Gastroesophageal sphincter (tissue), 4 donors: ENCODE results near the gene ACOX1. TPM values are rescaled to one million over a fixed set of nuclear protein-coding genes. Genes with fewer than 3 reads are reported as not detected.

ENCODE experiments used
- ATAC-seq: fragments of 150-250 bp; one replicate; pipeline ENCODE4 v1.9.1; 2016; ENCODE audit warnings: mild to moderate bottlenecking, moderate library complexity
- H3K27ac ChIP-seq, 4 donors: fragments of 200-600 bp; sonication (generic) in 3 of 4; 1 replicate in 3 of 4; 2 replicates in 1 of 4; pipeline ENCODE4 v1.5.1; 2016 to 2019
- H3K27me3 ChIP-seq: fragments of 200-600 bp; sonication (generic); one replicate; pipeline ENCODE4 v1.5.1; 2019
- H3K36me3 ChIP-seq, 2 donors: fragments of 200-600 bp; sonication (generic); one replicate each; pipeline ENCODE4 v1.5.1; 2019; ENCODE audit warnings: control low read depth in 1 of 2
- H3K4me1 ChIP-seq, 3 donors: fragments of 200-600 bp; sonication (generic); 1 replicate in 2 of 3; 2 replicates in 1 of 3; pipeline ENCODE4 v1.5.1; 2016 to 2019; ENCODE audit warnings: control low read depth in 2 of 3
- H3K4me3 ChIP-seq, 2 donors: fragments of 200-600 bp; sonication (generic); one replicate each; pipeline ENCODE4 v1.5.1; 2019; ENCODE audit warnings: mild to moderate bottlenecking in 1 of 2, moderate library complexity in 1 of 2
- H3K9me3 ChIP-seq, 3 donors: fragments of 200-600 bp; sonication (generic); one replicate each; pipeline ENCODE4 v1.5.1; 2017 to 2019; ENCODE audit warnings: control low read depth in 2 of 3
- EP300 ChIP-seq: sonication (generic); formaldehyde crosslinking; IDR thresholded peaks from one replicate; pipeline ENCODE4 v1.6.1; 2017; ENCODE audit warnings: antibody characterized with exemption, mild to moderate bottlenecking
- POLR2A ChIP-seq, 2 donors: fragments of 450-650 bp; IDR thresholded peaks; one replicate each; pipeline ENCODE4 v1.6.1; 2017; ENCODE audit warnings: antibody characterized with exemption in 2 of 2, mild to moderate bottlenecking in 2 of 2, moderate library complexity in 1 of 2
- POLR2AphosphoS5 ChIP-seq: sonication (generic); formaldehyde crosslinking; IDR thresholded peaks from one replicate; pipeline ENCODE4 v1.6.1; 2017; ENCODE audit warnings: antibody characterized with exemption
- WGBS, 2 donors: methylation state at CpG; one replicate each; pipeline ENCODE4 v1.1.5; 2018; ENCODE audit warnings: low coverage in 1 of 2; 5-methylcytosine and 5-hydroxymethylcytosine counted together
- total RNA-seq, 4 donors: library from RNA; depleted of rRNA; stranded (reverse); fragments of >200 nt; gene quantifications; one replicate each; pipeline ENCODE4 v1.1.0, GENCODE V29; 2016
- TF ChIP-seq, protein P1 (sequence below), 4 experiments: fragments of 200-600 bp in 2 of 4; fragments of 450-650 bp in 2 of 4; sonication (generic) in 1 of 4; IDR thresholded peaks; one replicate each; pipeline ENCODE4 v1.5.1; 2017 to 2019; ENCODE audit warnings: antibody characterized with exemption in 4 of 4, mild to moderate bottlenecking in 2 of 4, moderate library complexity in 2 of 4

ACOX1 gene
- total RNA-seq, 4 donors from 2014 or later = 45.9 to 63.4 (median 54.2) TPM

DNA sequence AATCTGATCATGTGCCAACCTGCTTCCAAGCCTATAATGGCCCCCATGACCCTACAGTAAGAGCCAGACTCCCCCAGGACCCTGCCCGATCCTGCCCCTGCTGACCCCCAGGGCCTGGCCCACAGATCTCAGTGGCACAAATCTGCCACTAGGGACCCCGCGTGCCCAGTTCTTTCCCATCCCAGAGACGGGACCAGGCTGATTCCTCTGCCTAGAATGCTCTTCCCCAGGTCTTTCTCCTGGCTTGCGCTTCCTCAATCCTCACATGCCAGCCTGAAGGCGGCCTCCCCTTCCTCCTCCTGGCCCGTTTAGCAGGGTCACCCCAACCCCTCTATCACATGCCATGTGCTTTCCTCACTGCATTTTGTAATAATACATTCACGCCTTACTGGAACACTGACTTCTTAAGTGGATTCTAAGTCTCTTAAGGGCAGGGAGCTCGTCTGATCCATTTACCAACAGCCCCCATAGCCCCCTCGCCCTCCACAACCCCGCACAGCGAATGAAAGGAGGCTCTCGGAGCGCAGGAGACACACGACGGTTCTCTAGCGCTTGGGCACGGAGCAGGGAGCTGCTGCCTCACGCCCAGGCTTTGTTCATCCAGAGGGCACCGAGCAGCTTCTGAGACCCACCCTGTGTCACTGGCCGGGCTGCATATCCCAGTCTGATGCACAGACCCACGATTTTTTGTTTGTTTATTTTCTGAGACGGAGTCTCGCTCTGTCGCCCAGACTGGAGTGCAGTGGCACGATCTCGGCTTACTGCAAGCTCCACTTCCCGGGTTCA is 83.4 kb downstream of the ACOX1 start:
- Histone ChIP-seq H3K4me1 (peaks cover 0 to 61% (median 23%) of the 10 kb centered on the region in 3 donors), H3K27ac (peak overlapping the region; percentile 78 to 96 (median 95)), H3K27me3 (no peaks in the 10 kb centered on the region), H3K9me3 (no peaks in the 10 kb centered on the region), H3K36me3 (peaks cover 0 to 54% of the 10 kb centered on the region in 2 donors), H3K4me3 (peak overlapping the region; percentile 50 to 82)
- no peak for ATAC-seq
- no peak for TF ChIP-seq POLR2A (IDR thresholded peaks at IDR 0.05)
- no peak for TF ChIP-seq POLR2AphosphoS5
- TF ChIP-seq, protein P1, sequence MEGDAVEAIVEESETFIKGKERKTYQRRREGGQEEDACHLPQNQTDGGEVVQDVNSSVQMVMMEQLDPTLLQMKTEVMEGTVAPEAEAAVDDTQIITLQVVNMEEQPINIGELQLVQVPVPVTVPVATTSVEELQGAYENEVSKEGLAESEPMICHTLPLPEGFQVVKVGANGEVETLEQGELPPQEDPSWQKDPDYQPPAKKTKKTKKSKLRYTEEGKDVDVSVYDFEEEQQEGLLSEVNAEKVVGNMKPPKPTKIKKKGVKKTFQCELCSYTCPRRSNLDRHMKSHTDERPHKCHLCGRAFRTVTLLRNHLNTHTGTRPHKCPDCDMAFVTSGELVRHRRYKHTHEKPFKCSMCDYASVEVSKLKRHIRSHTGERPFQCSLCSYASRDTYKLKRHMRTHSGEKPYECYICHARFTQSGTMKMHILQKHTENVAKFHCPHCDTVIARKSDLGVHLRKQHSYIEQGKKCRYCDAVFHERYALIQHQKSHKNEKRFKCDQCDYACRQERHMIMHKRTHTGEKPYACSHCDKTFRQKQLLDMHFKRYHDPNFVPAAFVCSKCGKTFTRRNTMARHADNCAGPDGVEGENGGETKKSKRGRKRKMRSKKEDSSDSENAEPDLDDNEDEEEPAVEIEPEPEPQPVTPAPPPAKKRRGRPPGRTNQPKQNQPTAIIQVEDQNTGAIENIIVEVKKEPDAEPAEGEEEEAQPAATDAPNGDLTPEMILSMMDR (IDR thresholded peaks at IDR 0.05) = peak in 3 of 4 experiments; percentile 22 to 60 (median 35)
- no peak for TF ChIP-seq EP300
- WGBS, 2 donors = 19 to 49% methylated on average over 6 to 23 of the region's 28 CpGs

- 69 to 73% methylated on average over 8 to 22 of the region's 22 CpGs for WGBS, 2 donors
- Histone ChIP-seq H3K27me3 (no peaks in the 10 kb centered on the region), H3K4me1 (peaks cover 0 to 61% (median 23%) of the 10 kb centered on the region in 3 donors), H3K4me3 (no peak overlapping the region), H3K36me3 (peaks cover 0 to 54% of the 10 kb centered on the region in 2 donors), H3K27ac (peak overlapping the region in 3 of 4 donors; percentile 94 to 96 (median 96)), H3K9me3 (no peaks in the 10 kb centered on the region)
- no peak for ATAC-seq
- TF ChIP-seq, protein P1 (IDR thresholded peaks at IDR 0.05) = no peak
- TF ChIP-seq EP300 (no peak), POLR2AphosphoS5 (no peak), POLR2A (IDR thresholded peaks at IDR 0.05) (no peak)
Observed at GRCh38 chr17:75894049-75894733, 84.8 kb downstream of the ACOX1 start.

GRCh38 chr17:75893305-75894048 is 85.5 kb downstream of the ACOX1 start:
- H3K36me3 ChIP-seq = peaks cover 0 to 54% of the 10 kb centered on the region in 2 donors
- WGBS, 2 donors = 74% methylated on average over 7 to 10 of the region's 18 CpGs
- TF ChIP-seq POLR2AphosphoS5 = no peak
- TF ChIP-seq, protein P1 (IDR thresholded peaks at IDR 0.05) = no peak
- no peak for TF ChIP-seq POLR2A (IDR thresholded peaks at IDR 0.05)
- no peak for TF ChIP-seq EP300
- peak overlapping the region in 3 of 4 donors; percentile 94 to 96 (median 96) for H3K27ac ChIP-seq
- H3K4me3 ChIP-seq = no peak overlapping the region
- no peaks in the 10 kb centered on the region for H3K27me3 ChIP-seq
- ATAC-seq = no peak
- peaks cover 0 to 61% (median 23%) of the 10 kb centered on the region in 3 donors for H3K4me1 ChIP-seq
- H3K9me3 ChIP-seq = no peaks in the 10 kb centered on the region

DNA sequence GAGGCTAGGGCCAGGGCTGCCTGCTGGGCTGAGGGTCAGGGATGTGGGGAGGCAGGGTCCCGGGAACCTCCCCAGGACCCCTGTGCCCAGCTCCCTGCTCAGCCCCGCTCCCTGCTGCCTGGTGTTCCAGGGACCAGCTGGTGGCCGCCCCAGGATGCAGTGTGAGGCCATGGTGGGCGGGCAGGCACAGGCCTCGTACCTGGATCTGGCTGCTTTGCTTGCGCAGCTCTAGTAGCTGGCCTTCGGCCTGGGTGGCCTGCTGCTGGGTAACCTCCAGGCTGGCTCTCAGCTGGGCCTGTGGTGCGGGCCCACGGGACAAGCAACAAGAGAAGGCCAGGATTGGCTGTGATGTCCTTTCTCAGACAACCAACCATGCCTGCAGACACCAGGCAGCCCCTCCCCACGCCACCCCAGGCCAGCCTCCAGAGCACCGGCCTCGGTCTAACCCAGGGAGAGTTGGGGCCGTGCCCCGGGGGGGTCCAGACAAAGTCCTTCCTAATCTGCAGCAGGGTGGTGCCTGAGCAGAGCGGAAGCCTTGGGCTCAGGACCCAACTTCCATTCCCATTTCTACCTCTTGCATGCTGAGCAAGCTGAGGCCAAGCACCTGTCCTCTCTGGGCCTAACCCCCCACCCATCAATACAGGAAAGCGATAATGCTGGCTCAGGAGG is 86.3 kb downstream of the ACOX1 start:
- WGBS, 2 donors = no CpG with 5 or more reads among the region's 16 CpGs
- H3K4me1 ChIP-seq = peaks cover 0 to 56% (median 23%) of the 10 kb centered on the region in 3 donors
- peak overlapping the region in 2 of 4 donors; percentile 94 to 96 for H3K27ac ChIP-seq

More for the DNA sequence above, 86.3 kb downstream of the ACOX1 start:
- no peak for ATAC-seq
- TF ChIP-seq, protein P1 (IDR thresholded peaks at IDR 0.05) = no peak
- no peak for TF ChIP-seq POLR2A (IDR thresholded peaks at IDR 0.05)
- TF ChIP-seq POLR2AphosphoS5 = no peak
- TF ChIP-seq EP300 = no peak
- Histone ChIP-seq H3K27me3 (no peaks in the 10 kb centered on the region), H3K9me3 (no peaks in the 10 kb centered on the region), H3K4me3 (no peak overlapping the region), H3K36me3 (peaks cover 0 to 54% of the 10 kb centered on the region in 2 donors)
